Cortex of kidney (tissue), 1 donor: ENCODE measurements around the gene NPAT.
"Not testable (repeated sequence)": the region's sequence is repeated elsewhere in the genome, so short reads cannot be mapped to it uniquely, and the experiment has no call there.

Experiments used
- DNase-seq: peaks from one replicate; lab custom pipeline; 2025; lab: John Stamatoyannopoulos, UW

Gene NPAT

DNA sequence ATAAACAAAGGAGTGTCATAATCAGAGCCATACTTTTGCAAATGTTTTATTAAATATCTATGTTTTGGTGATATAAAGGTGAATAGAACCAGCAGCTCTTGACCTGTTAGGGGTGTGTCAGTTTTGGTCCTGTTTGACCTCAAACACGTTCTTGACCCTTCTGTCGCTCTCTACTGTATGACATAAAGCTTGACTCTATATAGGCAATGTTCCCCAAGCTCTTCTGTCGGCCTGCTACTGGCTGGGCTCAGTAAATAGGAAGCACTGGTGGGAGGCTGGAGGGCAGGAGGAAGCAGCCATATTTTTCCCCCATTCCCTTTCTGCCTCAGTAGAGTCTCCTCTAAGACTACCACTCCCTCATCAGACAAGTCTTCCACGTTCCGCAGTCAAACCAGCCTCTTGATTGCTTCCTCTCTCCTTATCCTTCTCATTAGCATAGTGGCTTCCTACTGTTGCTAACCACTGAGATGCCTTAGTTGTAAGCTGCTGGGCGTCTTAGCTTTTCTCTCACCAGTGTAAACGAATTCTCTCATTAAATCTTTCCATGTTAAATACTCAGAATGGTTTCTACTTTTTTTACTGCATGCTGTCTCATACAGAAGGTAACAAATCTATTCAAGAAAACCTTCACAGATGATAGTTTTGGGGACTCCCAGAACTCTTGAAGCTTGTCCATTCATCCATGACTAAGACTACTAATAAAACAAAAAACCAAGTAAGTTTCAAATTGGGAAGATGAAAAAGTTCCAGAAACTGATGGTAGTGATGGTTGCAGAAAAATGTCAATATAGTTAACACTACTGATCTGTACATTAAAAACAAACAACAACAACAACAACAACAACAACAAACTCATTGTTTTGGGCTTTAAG lies 3.3 kb downstream of the NPAT start:
- no peak for DNase-seq

GRCh38 chr11:108218455-108218854 lies 4.0 kb downstream of the NPAT start:
- DNase-seq: no peak

DNA sequence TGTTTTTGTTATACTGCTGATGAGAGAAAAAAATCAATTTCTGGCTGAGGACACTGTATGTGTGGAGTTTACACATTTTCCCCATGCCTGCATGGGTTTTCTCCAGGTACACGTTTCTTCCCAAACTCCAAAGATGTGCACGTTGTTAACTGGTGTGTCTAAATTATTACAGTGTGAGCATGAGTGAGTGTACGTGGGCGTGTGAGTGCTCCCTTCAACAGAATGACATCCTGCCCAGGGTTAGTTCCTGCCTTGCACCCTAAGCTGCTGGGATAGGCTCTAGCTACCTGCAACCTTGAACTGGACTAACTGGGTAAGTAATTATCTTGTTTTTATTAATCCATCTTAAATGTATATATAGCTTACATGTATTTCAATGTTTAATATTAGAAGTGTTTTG lies 5.5 kb downstream of the NPAT start:
- no peak for DNase-seq

GRCh38 chr11:108213784-108214183 lies 8.7 kb downstream of the NPAT start:
- DNase-seq: no peak

GRCh38 chr11:108210441-108210840 lies 12.0 kb downstream of the NPAT start:
- DNase-seq: no peak

DNA sequence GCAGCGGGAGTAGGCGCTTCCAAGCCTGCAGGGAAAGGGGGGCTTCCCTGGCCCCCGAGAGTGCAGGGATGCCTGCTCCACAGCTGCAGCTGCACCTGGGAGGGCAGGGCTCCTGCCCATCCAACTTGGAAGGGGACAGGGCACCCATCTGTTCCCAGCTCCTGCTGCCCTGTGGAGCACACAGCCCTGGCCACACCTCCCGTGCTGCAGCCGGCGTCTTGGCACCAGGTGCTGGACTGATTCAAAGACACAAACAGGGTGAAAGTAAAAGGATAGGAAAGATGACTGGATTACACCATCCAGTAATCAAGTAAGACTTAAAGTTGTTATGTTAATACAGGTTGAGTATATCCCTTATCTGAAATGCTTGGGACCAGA lies 14.8 kb downstream of the NPAT start:
- DNase-seq: no peak

GRCh38 chr11:108206969-108207682 lies 15.3 kb downstream of the NPAT start:
- DNase-seq: no peak

- no peak for DNase-seq
Observed at GRCh38 chr11:108206171-108206570, 16.3 kb downstream of the NPAT start.

GRCh38 chr11:108204929-108205499 lies 17.4 kb downstream of the NPAT start:
- no peak for DNase-seq

DNA sequence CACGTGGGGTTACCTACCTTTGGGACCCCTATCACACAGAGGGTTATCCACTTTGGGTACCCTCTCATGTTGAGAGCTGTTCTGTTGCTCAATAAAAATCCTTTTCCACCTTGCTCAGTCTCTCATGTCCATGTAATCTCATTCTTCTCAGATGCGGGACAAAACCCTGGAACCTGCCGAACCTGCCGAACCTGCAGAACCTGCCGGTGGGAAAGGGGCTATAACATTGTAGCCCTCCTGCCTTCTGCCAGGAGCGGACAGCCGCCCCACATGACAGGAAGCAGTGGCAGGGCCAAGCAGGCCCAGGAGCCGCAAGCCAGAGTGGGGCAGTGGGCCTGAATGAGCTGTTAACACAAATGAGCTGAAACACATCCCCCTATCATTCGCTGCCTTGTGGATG lies 18.1 kb downstream of the NPAT start:
- DNase-seq: no peak

GRCh38 chr11:108203075-108203474 lies 19.4 kb downstream of the NPAT start:
- DNase-seq: no peak

DNA sequence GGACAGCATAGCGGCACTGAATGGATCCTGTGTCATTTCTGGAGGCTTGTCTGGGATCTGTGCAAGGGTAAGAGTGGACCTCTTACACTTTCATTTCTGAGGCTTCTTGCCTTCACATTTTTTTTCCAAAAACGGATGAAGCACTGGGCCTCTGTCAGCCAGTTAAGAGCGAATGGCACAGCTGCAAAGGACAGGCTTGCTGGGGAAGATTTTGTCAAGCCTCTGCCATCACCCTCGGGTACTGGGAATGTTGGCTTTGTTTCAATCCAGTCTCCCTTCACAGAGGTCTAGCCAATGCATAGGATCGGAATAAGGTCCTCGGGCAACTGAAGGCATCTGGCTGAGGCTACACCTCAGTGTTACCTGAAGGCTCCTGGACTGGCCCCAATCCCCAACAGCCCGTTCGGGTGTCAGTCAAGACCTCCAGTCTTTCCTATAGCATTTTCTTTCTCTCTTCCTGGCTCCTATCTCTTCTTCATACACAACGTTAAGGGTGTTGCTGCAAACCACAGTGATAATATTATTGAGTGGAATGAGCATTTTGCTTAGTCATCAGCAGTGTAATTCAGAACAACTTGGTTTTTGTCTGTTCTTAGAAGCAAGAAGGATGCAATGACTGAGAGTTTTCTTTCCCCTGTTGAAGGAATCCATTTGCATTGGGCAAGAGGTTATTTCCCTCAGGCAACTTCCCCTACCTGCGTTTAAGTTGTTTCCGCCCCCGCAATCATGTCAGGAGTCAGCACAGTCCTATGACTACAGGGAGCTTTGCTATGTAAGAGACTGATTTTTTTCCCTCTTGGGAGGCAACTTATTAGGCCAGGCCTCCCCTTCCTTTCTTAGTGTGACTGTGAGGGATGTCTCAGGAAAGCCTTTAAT lies 22.8 kb downstream of the NPAT start:
- no peak for DNase-seq

DNA sequence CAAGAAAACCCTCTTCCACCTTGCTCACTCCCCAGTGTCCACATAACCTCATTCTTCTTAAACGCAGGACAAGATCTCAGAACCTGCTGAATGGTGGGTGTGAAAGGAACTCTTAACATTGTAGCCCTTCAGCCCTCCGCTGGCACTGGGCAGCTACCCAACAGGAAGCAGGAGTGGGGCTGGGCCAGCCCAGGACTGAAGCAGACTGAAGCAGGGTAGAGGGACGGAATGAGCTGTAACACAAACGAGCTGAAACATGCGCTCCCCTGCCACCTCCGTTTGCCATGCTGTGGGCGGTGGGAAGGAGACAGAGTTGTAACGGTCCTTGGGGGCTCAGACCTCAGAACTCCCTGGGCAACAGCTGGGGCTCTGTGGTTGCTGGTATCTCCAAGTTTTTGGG lies 23.6 kb downstream of the NPAT start:
- no peak for DNase-seq

DNA sequence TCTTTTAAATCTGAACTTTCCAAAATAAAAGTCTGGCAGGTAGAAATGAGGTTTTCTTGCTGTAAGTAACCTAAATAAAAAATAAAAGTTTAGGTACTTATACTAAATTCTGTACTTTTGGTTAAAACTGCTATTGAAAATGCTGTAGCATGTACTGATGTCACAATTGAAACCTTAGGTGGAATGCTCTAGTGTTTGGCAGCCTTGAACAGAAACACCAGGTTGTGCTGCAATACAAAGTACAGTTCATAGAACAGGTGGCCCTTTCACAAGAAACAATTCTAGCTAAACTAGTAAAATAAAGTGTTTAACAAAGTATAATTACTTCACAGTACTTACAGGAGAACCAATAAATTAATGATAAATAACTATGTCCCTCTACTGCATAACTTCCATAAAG lies 25.1 kb downstream of the NPAT start:
- DNase-seq: no peak

DNA sequence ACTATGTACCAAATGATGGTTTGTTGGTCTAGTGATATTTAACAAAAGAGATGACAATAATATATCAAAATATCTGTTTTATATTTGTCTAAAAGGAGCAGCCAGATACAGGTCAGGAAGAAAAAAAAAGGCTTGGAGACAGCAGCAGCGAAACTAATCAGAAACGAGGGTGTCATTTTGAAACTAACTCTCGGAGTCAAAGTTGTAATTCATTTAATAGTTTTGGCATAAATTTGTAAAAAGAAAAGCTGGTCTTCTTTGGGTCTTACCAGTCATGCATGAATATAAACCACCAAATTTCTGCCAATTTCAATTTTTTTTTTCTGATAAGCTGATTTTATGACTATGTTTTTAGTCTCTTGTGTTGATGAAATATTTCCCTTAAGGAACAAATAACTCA lies 25.5 kb downstream of the NPAT start:
- no peak for DNase-seq

GRCh38 chr11:108193725-108194124 lies 28.7 kb downstream of the NPAT start:
- no peak for DNase-seq

GRCh38 chr11:108177570-108177969 lies 44.9 kb downstream of the NPAT start:
- no peak for DNase-seq

- no peak for DNase-seq
Observed at GRCh38 chr11:108170184-108170583, 52.3 kb downstream of the NPAT start.

GRCh38 chr11:108167624-108168023 lies 54.8 kb downstream of the NPAT start:
- no peak for DNase-seq

DNA sequence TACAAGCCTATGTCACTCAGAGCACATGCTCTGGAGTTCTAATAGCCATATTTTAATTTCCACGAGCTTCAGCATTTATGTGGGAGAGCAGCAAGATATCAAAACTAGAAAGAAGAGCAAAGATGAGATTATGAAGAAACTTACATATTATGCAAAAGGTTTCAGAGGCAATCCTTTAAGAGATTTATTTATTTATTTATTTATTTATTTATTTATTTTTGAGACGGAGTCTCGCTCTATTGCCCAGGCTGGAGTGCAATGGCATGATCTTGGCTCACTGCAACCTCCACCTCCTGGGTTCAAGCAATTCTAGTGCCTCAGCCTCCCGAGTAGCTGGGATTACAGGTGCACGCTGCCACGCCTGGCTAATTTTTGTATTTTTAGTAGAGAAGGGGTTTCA lies 59.6 kb downstream of the NPAT start:
- not testable (repeated sequence) for DNase-seq

DNA sequence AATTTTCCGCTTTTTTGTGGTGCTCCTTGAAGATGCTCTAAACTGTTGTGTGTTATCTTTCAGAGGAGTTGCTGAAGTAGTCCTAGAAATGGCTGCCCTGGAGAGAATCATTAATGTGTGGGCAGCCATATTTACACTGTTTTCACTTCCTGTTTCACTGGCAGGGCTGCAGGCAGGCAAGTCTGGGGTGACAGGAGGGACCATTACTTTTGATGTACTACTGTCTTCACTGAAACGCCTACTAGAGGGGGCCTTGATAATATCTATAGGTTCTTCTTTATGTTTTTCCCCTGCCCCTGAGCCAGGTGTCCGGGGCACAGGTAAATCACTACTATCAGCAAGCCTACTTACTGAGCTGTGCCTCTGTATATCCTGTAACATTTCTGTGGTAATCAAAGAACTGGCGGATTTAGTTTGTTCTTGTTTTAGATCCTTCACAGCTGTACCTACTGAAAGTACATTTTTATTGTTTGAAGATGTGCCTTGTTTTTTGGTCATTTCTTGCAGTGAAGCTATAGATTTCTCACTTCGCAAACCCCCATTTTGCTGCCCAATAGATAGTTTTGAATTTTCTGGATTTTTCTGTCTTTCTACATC lies 61.4 kb downstream of the NPAT start:
- no peak for DNase-seq

GRCh38 chr11:108154591-108154990 lies 67.8 kb downstream of the NPAT start:
- no peak for DNase-seq
